Right lobe of liver (tissue), 6 donors: ENCODE data around the gene MARF1. TPM values are rescaled to one million over a fixed set of nuclear protein-coding genes. Genes with fewer than 3 reads are reported as not detected.

Experiments used
- ATAC-seq, 4 donors: fragments of 200-7000 bp; cut with Tn5 transposase; one replicate each; pipeline ENCODE4 v1.9.1; 2020; ENCODE audit warnings: mild to moderate bottlenecking in 4 of 4, moderate library complexity in 4 of 4
- DNase-seq, 3 donors: peaks; one replicate each; pipeline ENCODE4 v3.0.0-alpha.2; 2020
- H3K27ac ChIP-seq, 3 donors: fragments of 200-600 bp; one replicate each; pipeline ENCODE4 v1.8.0; 2022
- H3K27me3 ChIP-seq, 2 donors: fragments of 200-600 bp; one replicate each; pipeline ENCODE4 v1.8.0; 2022
- H3K36me3 ChIP-seq, 4 donors: fragments of 200-600 bp; sonication (generic) in 1 of 4; one replicate each; pipeline versions ENCODE4 v1.5.1 to v1.8.0; 2017 to 2022; ENCODE audit warnings: control low read depth in 1 of 4
- H3K4me1 ChIP-seq, 4 donors: fragments of 200-600 bp; sonication (generic) in 1 of 4; one replicate each; pipeline versions ENCODE4 v1.5.1 to v1.8.0; 2017 to 2022; ENCODE audit warnings: control low read depth in 1 of 4
- H3K4me3 ChIP-seq, 3 donors: fragments of 200-600 bp; one replicate each; pipeline ENCODE4 v1.8.0; 2022
- H3K9me3 ChIP-seq, 4 donors: fragments of 200-600 bp; sonication (generic) in 1 of 4; one replicate each; pipeline versions ENCODE4 v1.5.1 to v1.8.0; 2017 to 2022; ENCODE audit warnings: control low read depth in 1 of 4
- POLR2A ChIP-seq: fragments of 450-650 bp; IDR thresholded peaks from one replicate; pipeline ENCODE4 v1.6.1; 2017; ENCODE audit warnings: antibody characterized with exemption, mild to moderate bottlenecking
- WGBS: methylation state at CpG from one replicate; pipeline ENCODE4 v1.1.6; 2018; ENCODE audit warnings: low coverage, low lambda C conversion rate; ENCODE audit not compliant: insufficient coverage; ENCODE audit errors: missing lambda C conversion rate; 5-methylcytosine and 5-hydroxymethylcytosine counted together
- intact Hi-C, 2 donors: fragments of 100-400 bp; cut with DNase I; formaldehyde crosslinking; loops; one replicate each; pipeline versions ENCODE4 v1.11.2 to v1.14.1; 2022
- microRNA counts: library from miRNA; unstranded; fragments of <30 nt; microRNA quantifications from one replicate; lab custom pipeline; 2016
- total RNA-seq, 6 experiments: library from RNA; depleted of rRNA in 2 of 6; stranded (reverse); fragments of >200 nt in 2 of 6; fragmentation: NEBNext Ultra II Directional in 3 of 6; extraction: Animal tissue kit (Norgen Biotek cat#: 25700) in 3 of 6; gene quantifications; one replicate each; pipeline versions ENCODE4 v1.1.0 to v1.2.4, GENCODE V29; 2016 to 2023
- TF ChIP-seq, protein P1 (sequence below), 4 donors: fragments of 200-600 bp in 3 of 4; fragments of 450-650 bp in 1 of 4; IDR thresholded peaks; one replicate each; pipeline versions ENCODE4 v1.5.1 to v1.8.0; 2016 to 2022; ENCODE audit warnings: antibody characterized with exemption in 4 of 4, mild to moderate bottlenecking in 2 of 4
- donor health status: DM: no; HTN: yes; CAD: no.
- donor health status: DM: no; HTN: no; CAD: no.
- donor health status: DM: no; HTN: no; CAD: no.
- donor health status: DM: no; HTN: yes; CAD: no.
- donor health status: DM: no; HTN: yes; CAD: no.

Gene MARF1
- total RNA-seq, 6 experiments from 2014 or later = 17.2 to 44.2 (median 31.2) TPM

DNA sequence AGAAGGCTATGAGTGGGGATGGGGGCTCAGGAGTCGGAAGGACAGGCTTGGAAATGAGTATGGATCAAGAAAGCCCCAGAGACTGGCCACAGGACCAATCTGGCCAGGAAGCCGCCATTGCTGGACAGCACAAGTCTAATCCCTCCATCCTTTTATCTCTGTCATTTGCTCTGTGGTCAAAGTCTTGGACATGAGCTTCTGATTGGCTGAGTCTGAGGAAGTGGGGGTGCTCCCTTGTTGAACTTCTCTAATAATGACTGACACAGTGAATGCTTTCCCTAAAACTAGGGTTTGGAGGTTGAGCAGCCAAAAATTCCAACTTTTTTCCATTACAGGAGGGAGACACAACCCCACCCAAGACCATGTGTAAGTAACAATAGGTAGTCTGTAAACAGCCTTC is 97.4 kb downstream of the MARF1 start:
- H3K9me3 ChIP-seq = no peaks in the 10 kb centered on the region
- no peak overlapping the region for H3K27ac ChIP-seq
- ATAC-seq (no peak), DNase-seq (no peak)
- no peaks in the 10 kb centered on the region for H3K4me1 ChIP-seq
- TF ChIP-seq POLR2A = no peak
- TF ChIP-seq, protein P1, sequence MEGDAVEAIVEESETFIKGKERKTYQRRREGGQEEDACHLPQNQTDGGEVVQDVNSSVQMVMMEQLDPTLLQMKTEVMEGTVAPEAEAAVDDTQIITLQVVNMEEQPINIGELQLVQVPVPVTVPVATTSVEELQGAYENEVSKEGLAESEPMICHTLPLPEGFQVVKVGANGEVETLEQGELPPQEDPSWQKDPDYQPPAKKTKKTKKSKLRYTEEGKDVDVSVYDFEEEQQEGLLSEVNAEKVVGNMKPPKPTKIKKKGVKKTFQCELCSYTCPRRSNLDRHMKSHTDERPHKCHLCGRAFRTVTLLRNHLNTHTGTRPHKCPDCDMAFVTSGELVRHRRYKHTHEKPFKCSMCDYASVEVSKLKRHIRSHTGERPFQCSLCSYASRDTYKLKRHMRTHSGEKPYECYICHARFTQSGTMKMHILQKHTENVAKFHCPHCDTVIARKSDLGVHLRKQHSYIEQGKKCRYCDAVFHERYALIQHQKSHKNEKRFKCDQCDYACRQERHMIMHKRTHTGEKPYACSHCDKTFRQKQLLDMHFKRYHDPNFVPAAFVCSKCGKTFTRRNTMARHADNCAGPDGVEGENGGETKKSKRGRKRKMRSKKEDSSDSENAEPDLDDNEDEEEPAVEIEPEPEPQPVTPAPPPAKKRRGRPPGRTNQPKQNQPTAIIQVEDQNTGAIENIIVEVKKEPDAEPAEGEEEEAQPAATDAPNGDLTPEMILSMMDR (IDR thresholded peaks at IDR 0.05) = no peak
- no peak overlapping the region for H3K4me3 ChIP-seq
- H3K27me3 ChIP-seq = no peaks in the 10 kb centered on the region
- H3K36me3 ChIP-seq = no peaks in the 10 kb centered on the region
- WGBS = 83% methylated on average over 1 of the region's 2 CpGs
- intact Hi-C loops = no loop called here

DNA sequence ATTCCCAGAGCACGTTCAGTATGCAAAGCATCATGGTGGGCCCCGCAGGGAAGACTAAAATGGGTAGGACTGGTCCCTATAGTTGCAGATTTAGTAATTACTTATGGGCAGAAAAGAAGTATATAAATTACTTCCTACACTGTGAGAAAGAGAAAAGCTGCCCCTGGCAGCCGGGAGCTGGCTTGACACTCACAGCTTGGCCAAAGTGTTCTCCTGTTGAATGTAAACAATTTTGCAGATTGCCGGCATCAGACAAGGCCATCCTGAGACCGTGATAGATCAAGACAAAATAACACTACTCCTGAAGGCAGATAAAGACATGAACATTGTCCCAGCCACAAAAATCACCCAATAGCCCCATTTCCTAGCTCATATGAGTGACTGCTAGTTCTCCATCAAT is 98.5 kb downstream of the MARF1 start:
- ATAC-seq (no peak), DNase-seq (no peak)
- Histone ChIP-seq H3K27ac (no peak overlapping the region), H3K4me1 (no peaks in the 10 kb centered on the region), H3K27me3 (no peaks in the 10 kb centered on the region), H3K9me3 (no peaks in the 10 kb centered on the region), H3K36me3 (no peaks in the 10 kb centered on the region), H3K4me3 (no peak overlapping the region)
- TF ChIP-seq, protein P1 (IDR thresholded peaks at IDR 0.05) = no peak
- no peak for TF ChIP-seq POLR2A
- intact Hi-C loops = no loop called here
- 97% methylated on average over 5 of the region's 5 CpGs for WGBS

MicroRNAs within 50 kb of the gene (microRNA counts, 767-probe panel; counts per million panel counts)
- microRNA hsa-miR-484 (lab: Ali Mortazavi, UCI) = 237 counts per million

Other genes with a start within 250 kb of the MARF1 start
- 10 to 100 TPM in 5 of 6 experiments, 1 to 10 TPM in 1; 9.3 to 18.8 (median 16.0) TPM for gene MPV17L, start 247.4 kb downstream of the MARF1 start, total RNA-seq
- gene BMERB1, start 208.6 kb downstream of the MARF1 start, total RNA-seq = 10 to 100 TPM in 4 of 6 experiments, 1 to 10 TPM in 2; 7.0 to 24.0 (median 10.5) TPM
- 10 to 100 TPM in 1 of 6 experiments, 1 to 10 TPM in 5; 3.6 to 10.2 (median 6.9) TPM for gene NDE1, start 7.1 kb upstream of the MARF1 start, total RNA-seq
- 1 to 10 TPM; 1.5 to 3.9 (median 2.7) TPM for gene MYH11, start 213.9 kb upstream of the MARF1 start, total RNA-seq
- gene CEP20, start 245.4 kb upstream of the MARF1 start, total RNA-seq = 10 to 100 TPM; 13.3 to 28.3 (median 18.3) TPM